Skin of body (tissue), 3 donors: Measurements from ENCODE around the gene SNRPE. TPM values are rescaled to one million over a fixed set of nuclear protein-coding genes. Genes with fewer than 3 reads are reported as not detected.

Source experiments
- DNase-seq: peaks from one replicate; lab custom pipeline; 2025; lab: John Stamatoyannopoulos, UW
- small RNA-seq: library from RNA; depleted of rRNA; stranded (forward); fragments of <200 nt; gene quantifications from one replicate; pipeline ENCODE3, GENCODE V24; 2014; ENCODE audit warnings: low replicate concordance
- total RNA-seq: library from RNA; depleted of rRNA; stranded (reverse); fragments of >200 nt; gene quantifications from one replicate; pipeline ENCODE4 v1.2.3, GENCODE V29; 2014

Gene SNRPE
- total RNA-seq, 1 donor from 2014 or later, result 53.6 TPM

GRCh38 chr1:203878422-203878821 is 17.0 kb downstream of the SNRPE start:
- no peak for DNase-seq

- no peak for DNase-seq
Observed at GRCh38 chr1:203880606-203881005, 19.2 kb downstream of the SNRPE start.

GRCh38 chr1:203888807-203889251 is 27.4 kb downstream of the SNRPE start:
- DNase-seq, result no peak

- no peak for DNase-seq
Observed at GRCh38 chr1:203891950-203892349, 30.6 kb downstream of the SNRPE start.

- DNase-seq, result no peak
Observed at GRCh38 chr1:203898458-203899352, 37.3 kb downstream of the SNRPE start.

GRCh38 chr1:203899353-203899716 is 37.9 kb downstream of the SNRPE start:
- DNase-seq, result no peak

- DNase-seq, result no peak
Observed at GRCh38 chr1:203899869-203900714, 38.7 kb downstream of the SNRPE start.

GRCh38 chr1:203901581-203901980 is 40.2 kb downstream of the SNRPE start:
- no peak for DNase-seq

- no peak for DNase-seq
Observed at GRCh38 chr1:203905275-203905674, 43.9 kb downstream of the SNRPE start.

GRCh38 chr1:203906932-203907331 is 45.5 kb downstream of the SNRPE start:
- no peak for DNase-seq

GRCh38 chr1:203907901-203908300 is 46.5 kb downstream of the SNRPE start:
- no peak for DNase-seq

- DNase-seq, result no peak
Observed at GRCh38 chr1:203911806-203912205, 50.4 kb downstream of the SNRPE start.

- no peak for DNase-seq
Observed at GRCh38 chr1:203913073-203913521, 51.7 kb downstream of the SNRPE start.

- no peak for DNase-seq
Observed at GRCh38 chr1:203914292-203914691, 52.9 kb downstream of the SNRPE start.

- DNase-seq, result no peak
Observed at GRCh38 chr1:203915811-203916210, 54.4 kb downstream of the SNRPE start.

- no peak for DNase-seq
Observed at GRCh38 chr1:203916756-203917155, 55.4 kb downstream of the SNRPE start.

Small RNAs within 50 kb of the gene (small RNA-seq; reads per million reads assigned to genes)
- gene HSPE1P6, result not detected

Other genes with a start within 250 kb of the SNRPE start
- 97.4 TPM for gene ATP2B4, start 234.8 kb upstream of the SNRPE start, total RNA-seq
- 1.2 TPM for gene LAX1, start 96.4 kb upstream of the SNRPE start, total RNA-seq
- gene ZBED6, start 66.0 kb upstream of the SNRPE start, total RNA-seq, result 24.9 TPM
- gene ZC3H11A, start 66.0 kb upstream of the SNRPE start, total RNA-seq, result 111 TPM
- 8.6 TPM for gene SOX13, start 211.5 kb downstream of the SNRPE start, total RNA-seq